HG03469 (cell line): ENCODE measurements around the gene PDIA3.
"Not testable (repeated sequence)": the region's sequence is repeated elsewhere in the genome, so short reads cannot be mapped to it uniquely, and the experiment has no call there.

ENCODE experiments used
- ATAC-seq: cut with Tn5 transposase; IDR thresholded peaks from one replicate; pipeline ENCODE4 v1.9.1; 2021; ENCODE audit warnings: mild to moderate bottlenecking, moderate library complexity, moderate number of reproducible peaks; ENCODE audit not compliant: unreplicated experiment

The PDIA3 gene

GRCh38 chr15:43776101-43776717 lies 30.0 kb downstream of the PDIA3 start:
- no peak for ATAC-seq

DNA sequence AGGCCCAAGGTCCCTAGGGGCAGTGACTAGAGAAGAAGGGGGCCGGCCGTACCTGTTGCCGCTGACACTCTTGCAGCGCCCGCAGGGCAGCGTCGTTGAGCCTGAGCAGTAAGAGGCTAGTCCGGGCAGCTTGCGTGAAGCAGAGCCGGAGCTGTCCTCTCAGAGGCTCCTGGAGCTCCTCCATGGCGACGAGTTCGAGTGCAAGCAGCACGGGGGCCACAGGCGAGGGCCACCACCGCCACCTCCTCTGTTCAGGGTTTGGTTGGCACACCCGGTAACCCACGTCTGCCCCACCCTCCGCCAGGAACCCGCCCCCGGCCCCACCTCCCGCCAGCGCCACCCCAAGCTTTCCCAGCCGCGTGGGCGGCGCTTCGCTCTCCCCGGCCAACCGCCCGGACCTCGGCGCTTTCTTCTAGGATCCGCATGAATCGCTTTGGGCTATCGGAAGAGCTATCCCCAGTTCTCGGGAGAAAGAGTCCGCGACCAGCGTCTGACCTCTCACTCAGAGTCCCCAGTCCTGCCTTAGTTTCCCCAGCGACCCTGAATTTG lies 30.6 kb downstream of the PDIA3 start, which contains the start of gene ELL3:
ELL3 (minus strand) TSS at position 249 of the 549 bp plus-strand sequence; CDS start at position 184, 65 bp downstream.
- ATAC-seq = no peak

GRCh38 chr15:43777267-43777914 lies 31.2 kb downstream of the PDIA3 start:
- ATAC-seq = no peak

- ATAC-seq = no peak
These were observed 32.8 kb downstream of the PDIA3 start for GRCh38 chr15:43779016-43779415.

- ATAC-seq = no peak
These were observed 43.2 kb downstream of the PDIA3 start for GRCh38 chr15:43789409-43789808.

DNA sequence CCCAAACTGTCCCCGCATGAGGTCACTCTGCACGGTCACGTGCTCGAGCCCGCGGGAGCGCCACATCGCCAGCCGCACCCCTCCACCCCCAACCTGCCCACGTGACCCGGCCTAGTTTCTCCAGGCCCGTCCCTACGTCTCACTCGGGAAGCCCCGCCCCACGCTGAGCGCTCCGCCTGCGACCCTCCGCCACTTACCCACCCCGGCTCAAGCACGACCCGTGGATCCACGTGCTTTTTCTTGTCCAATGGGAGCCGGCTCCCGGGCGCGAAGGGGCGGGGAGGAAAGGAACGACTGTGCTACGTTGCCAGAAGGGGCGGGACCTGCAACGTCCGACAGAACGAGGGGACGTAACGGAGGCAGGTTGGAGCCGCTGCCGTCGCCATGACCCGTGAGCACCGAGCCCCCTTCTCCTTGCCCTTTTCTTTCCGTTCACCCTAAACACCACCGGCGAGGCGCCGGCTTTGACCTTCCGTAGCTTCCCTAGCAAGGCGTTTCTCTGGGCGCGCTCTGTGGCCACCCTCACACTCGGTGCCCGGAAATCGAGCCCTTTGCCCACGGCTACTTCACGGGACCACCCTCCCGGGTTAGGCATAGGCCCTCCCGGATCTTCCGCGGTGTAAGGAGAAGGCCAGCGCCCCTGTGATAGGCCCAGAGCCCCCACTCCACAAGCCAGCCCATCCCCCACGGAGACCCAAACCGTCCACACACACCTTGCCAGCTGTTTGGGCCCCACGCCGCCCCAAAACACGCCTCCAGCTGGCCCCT lies 45.9 kb downstream of the PDIA3 start, which contains the start of gene SERF2:
SERF2 (plus strand) TSS at position 328 of the 768 bp plus-strand sequence; CDS start at position 385, 57 bp downstream.
- ATAC-seq = peak; percentile 69

DNA sequence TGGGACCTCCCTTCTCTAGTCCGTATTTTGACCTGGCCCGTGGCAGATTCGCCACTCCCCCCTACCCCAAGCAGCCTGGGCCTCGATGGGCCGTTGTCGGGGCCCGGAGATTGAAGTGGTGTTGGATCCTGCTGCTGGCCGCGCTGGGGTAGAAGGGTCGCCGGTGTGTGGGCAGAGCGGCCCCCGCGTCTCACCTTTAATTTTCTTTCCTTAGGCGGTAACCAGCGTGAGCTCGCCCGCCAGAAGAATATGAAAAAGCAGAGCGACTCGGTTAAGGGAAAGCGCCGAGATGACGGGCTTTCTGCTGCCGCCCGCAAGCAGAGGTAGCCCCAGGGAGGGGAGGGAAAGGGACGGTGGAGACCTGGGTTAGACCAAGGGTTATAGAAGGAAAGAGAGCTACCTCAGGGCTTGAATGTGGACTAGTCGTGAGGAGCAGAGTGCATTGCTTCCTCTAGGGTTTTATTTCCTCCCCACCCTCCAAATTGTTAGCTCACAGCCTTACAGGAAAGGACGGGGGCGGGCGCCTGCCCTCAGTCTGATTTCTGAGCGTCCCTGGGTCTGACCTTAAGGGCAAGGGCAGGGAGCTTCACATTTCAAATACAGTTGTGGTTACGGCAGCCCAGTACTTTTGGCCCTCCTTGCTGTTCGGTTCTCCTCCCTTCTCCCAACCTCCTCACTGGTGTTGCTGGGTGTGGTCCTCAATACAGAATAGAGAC lies 46.7 kb downstream of the PDIA3 start:
- ATAC-seq = no peak

DNA sequence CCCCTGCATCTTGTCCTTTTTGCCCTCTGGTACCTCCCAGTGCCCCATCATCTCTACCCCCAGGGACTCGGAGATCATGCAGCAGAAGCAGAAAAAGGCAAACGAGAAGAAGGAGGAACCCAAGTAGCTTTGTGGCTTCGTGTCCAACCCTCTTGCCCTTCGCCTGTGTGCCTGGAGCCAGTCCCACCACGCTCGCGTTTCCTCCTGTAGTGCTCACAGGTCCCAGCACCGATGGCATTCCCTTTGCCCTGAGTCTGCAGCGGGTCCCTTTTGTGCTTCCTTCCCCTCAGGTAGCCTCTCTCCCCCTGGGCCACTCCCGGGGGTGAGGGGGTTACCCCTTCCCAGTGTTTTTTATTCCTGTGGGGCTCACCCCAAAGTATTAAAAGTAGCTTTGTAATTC lies 47.4 kb downstream of the PDIA3 start:
- no peak for ATAC-seq

GRCh38 chr15:43794269-43795037 lies 48.2 kb downstream of the PDIA3 start:
- no peak for ATAC-seq

GRCh38 chr15:43795197-43795596 lies 49.0 kb downstream of the PDIA3 start:
- no peak for ATAC-seq

GRCh38 chr15:43795997-43796396 lies 49.8 kb downstream of the PDIA3 start:
- ATAC-seq = no peak

DNA sequence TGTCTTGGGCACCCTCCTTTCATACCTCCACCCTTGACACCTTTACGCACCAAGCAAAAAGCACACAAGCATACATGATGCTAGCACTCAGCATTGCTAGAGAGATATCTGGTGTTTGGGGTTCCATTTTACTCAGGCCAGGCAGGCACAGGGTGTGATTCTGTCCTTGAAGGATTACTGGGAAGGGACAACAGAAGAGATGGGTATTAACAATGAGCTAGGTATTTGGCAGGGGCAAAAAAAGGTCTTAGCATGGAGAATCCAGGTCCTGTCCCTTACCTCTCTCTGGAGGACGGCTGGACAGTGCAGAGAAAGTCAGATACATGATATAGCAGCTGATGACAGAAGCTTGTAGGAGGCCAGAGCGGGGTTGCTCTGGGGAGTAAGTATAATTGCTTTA lies 50.3 kb downstream of the PDIA3 start:
- no peak for ATAC-seq

- ATAC-seq = no peak
These were observed 53.1 kb downstream of the PDIA3 start for GRCh38 chr15:43799209-43799944.

- ATAC-seq = no peak
These were observed 53.7 kb downstream of the PDIA3 start, which contains the start of gene SERINC4 for GRCh38 chr15:43799945-43800285. Gene SERINC4 (minus strand): TSS chr15:43800220. CDS start chr15:43799986, 234 bp downstream.

DNA sequence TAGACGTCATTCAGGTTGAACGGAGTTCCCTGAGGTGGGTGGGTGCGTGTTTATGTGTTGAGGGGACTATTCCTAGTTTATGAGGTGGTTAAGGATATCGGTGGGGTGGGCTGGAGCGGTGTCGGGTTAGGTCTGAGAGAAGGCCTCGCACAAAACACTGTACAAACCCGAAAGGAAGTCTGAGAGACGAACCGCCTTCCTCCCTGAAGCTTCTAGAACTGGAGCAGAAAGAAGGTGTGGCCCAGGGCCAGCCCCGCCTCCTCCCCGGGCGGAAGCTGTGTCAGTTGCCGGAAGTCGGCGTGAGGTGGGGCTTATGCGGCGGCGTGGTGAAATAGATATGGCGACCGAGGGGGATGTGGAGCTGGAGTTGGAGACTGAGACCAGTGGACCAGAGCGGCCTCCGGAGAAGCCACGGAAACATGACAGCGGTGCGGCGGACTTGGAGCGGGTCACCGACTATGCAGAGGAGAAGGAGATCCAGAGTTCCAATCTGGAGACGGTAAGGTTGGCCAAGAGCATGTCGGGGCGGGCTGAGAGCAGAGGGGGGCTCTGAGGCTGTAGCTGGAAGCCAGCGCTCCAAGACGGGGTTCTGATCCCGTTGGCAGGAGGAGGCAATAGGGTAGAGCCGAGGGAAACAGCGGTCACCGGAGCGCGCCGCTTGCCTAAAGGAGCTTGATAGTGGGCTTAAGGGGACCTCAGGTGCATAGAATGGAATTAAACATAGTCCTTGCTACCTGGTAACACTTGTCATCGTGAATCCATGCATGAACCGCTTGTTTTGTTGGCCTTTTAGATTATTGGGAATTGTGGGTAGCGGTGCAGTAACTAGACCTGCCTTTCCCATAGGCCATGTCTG lies 54.3 kb downstream of the PDIA3 start, which contains the start of gene HYPK:
HYPK (plus strand) TSS at position 314 of the 856 bp plus-strand sequence; CDS start at position 338, 24 bp downstream.
- ATAC-seq = peak; percentile 42

GRCh38 chr15:43802676-43803075 lies 56.4 kb downstream of the PDIA3 start:
- not testable (repeated sequence) for ATAC-seq

DNA sequence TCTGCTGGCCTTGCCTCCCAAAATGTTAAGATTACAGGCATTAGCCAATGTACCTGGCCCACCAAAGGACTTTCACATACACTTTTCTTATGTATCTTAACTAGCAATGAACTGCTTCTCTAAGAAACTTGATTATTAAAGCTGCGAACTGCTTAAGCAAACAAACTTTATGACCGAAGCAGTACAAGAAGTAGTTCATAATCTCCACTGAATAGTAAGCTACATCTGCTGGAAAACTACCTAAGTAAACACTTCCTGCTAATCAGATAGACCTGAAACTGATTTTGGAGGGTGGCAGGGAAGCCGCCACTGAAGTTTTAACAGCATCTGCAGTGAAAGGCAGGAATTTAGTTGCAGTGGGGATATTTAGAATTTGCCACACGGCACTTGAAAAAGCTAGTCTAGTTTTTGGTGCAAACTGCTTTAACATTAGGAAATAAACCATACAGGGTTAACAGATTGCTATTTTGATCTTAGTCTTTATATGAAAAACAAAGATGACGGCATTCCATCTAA lies 62.3 kb downstream of the PDIA3 start:
- peak; percentile 2 for ATAC-seq
